ENCODE data around the gene MISP3.

GRCh38 chr19:14113762-14114414 lies 41.3 kb downstream of the MISP3 start:
- TF ChIP-seq, protein P1, sequence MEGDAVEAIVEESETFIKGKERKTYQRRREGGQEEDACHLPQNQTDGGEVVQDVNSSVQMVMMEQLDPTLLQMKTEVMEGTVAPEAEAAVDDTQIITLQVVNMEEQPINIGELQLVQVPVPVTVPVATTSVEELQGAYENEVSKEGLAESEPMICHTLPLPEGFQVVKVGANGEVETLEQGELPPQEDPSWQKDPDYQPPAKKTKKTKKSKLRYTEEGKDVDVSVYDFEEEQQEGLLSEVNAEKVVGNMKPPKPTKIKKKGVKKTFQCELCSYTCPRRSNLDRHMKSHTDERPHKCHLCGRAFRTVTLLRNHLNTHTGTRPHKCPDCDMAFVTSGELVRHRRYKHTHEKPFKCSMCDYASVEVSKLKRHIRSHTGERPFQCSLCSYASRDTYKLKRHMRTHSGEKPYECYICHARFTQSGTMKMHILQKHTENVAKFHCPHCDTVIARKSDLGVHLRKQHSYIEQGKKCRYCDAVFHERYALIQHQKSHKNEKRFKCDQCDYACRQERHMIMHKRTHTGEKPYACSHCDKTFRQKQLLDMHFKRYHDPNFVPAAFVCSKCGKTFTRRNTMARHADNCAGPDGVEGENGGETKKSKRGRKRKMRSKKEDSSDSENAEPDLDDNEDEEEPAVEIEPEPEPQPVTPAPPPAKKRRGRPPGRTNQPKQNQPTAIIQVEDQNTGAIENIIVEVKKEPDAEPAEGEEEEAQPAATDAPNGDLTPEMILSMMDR (IDR thresholded peaks at IDR 0.05; ENCODE audit: low read depth, low read length), result peak; percentile 47
- TF ChIP-seq POLR2A (IDR thresholded peaks at IDR 0.05; ENCODE audit: extremely low read depth, insufficient read length), result no peak
